HG02981 (cell line): ENCODE measurements around the gene SLC39A8.
"Not testable (repeated sequence)": the region's sequence is repeated elsewhere in the genome, so short reads cannot be mapped to it uniquely, and the experiment has no call there.

ENCODE experiments used
- ATAC-seq: cut with Tn5 transposase; IDR thresholded peaks from one replicate; pipeline ENCODE4 v1.9.1; 2021; ENCODE audit warnings: mild to moderate bottlenecking, moderate library complexity; ENCODE audit not compliant: unreplicated experiment

SLC39A8 gene

DNA sequence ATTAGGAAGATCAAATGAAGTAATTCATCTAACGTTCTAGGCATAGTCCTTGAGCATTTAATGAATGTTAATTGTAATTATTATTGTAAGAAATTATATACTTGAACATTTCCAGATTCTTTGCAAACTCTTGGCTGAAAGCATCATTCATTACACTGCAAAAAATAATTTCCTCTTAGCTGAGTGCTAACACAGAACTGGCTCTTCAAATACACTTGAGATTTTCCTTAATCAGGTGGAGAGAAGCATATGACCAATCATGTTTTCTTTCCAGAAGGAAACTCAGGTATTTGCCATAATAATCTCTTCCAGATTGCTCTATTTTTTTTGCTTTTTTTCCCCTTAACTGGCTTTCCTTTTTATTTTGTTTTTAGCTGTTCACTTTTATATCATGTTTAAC, 42.5 kb downstream of the SLC39A8 start:
- ATAC-seq, result no peak

DNA sequence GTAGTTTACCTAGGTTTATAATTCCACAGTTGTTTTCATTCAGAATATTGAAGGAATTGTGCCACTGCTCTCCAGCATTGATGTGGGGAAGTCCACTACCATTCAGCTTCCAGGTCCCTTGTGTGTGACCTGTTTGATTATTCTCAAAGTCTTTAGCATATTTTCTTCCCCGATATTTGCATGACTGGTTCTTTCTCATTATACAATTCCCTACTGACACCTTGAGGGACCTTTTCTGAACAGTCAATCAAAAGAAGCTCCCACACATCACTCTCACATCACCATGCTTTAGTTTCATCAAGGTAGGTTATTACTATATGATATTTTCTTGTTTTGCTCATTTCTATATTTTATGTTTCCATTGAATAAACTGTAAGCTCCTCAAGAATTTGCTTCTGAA, 44.1 kb downstream of the SLC39A8 start:
- no peak for ATAC-seq

DNA sequence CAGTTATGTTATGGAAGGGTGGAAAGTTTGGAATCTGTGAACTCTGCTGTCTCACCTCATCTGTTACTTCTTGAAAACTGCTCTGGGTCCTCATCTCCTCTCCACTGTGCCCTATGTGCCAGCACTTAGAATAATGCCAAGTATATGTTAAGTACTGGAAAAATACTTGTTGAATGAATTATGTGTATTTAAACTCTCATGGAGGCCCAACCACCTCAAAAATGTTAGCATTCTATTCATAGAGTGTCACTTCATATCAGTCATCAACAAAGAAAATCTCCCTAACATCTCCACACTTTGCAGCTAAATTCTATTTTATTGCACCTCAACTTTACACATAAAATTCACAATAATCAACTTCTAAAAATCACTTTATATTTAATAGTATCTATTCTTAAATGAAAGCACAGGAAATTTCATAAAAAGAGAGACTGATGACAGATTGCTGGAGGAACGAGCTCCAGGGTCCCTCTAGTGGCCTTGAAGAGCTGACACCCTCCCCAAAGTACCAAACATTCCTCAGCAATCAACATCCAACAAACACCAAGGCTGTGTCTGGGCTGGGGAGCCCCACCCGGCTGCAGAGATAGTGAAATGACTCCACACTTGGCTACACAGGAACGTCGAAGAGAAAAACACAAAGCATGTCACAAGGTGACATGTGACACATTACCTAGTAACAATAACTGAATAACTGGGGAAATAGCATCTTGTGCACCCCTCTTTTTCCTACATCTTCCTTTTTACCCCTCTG, 45.8 kb downstream of the SLC39A8 start:
- ATAC-seq, result peak; percentile 92

DNA sequence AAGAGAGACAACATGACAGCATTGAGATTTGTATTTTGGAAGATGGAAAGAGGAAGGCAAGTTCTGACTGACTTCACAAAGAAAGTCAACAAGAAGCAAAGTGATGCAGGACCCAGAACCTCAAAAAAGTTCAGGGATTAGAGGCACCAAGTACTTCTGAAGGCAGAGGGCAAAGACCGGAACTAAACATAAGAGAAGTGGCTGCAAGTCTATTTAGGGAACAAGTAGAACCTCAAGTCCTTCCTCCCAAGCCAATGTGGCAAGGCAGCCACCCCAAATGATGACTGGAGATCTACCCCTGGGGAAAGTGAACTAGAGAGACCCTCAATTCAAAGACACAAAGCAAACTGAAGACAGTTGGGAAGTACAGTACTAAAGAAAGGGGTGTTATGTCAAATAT, 46.6 kb downstream of the SLC39A8 start:
- no peak for ATAC-seq

DNA sequence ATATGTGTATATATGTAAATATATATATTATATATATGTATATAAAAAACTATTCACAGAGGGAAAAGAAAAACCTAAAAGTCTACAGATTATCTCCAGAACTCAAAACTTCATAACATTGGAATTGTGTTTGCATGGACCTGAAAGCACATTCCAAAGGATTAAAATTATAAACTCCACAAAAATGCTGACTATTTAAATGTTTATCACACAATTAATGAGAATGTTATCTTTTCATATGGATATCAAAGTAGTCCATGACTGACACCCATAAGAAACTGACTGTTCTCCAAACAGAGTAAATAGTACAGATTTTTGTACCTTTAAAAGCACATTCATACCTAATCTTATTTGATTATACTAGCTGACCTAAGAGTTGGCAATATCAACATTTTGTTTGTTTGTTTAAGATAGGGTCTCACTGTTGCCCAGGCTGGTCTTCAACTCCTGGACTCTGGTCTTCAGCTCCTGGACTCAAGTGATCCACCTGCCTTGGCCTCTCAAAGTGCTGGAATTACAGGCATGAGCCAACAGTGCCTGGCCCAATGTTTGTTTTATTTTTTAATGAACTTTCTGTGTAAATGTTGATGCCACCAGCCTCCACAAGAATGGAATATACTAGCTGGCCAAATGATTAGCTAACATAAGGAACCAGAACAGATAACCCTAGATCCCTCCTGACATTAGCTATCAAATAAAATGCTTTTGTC, 50.0 kb downstream of the SLC39A8 start:
- ATAC-seq, result no peak

DNA sequence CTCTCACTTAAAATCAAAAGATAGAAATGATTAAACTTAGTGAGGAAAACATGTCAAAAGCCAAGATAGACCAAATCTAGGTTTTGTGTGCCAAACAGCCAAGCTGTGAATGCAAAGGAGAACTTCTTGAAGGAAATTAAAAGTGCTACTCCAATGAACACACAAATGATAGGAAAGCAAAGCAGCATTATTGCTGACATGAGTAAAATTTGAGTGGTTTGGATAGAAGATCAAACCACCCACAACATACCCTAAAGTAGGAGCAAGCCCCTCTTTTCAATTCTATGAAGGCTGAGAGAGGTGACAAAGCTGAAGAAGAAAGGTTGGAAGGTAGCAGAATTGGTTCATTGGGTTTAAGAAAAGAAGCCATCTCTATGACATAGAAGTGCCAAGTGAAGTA, 56.8 kb downstream of the SLC39A8 start:
- no peak for ATAC-seq

DNA sequence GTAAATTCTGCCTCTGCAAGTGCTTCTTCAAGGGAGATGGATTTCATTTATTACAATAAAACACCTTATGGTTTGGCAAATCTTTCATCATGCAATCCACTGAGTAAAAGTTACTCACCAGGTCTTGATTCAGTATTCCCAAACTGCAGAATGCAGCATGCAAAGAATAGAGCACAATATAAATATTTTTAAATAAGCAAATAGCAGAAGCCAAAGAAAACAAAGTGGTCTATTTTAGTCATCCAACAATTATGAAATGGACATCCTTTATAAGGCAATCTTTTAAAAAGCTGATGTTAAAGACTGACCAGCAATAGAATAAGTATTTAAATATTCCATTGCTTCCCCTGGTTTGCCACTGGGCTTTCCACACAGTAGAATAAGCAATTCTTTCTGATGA, 59.5 kb downstream of the SLC39A8 start:
- no peak for ATAC-seq

DNA sequence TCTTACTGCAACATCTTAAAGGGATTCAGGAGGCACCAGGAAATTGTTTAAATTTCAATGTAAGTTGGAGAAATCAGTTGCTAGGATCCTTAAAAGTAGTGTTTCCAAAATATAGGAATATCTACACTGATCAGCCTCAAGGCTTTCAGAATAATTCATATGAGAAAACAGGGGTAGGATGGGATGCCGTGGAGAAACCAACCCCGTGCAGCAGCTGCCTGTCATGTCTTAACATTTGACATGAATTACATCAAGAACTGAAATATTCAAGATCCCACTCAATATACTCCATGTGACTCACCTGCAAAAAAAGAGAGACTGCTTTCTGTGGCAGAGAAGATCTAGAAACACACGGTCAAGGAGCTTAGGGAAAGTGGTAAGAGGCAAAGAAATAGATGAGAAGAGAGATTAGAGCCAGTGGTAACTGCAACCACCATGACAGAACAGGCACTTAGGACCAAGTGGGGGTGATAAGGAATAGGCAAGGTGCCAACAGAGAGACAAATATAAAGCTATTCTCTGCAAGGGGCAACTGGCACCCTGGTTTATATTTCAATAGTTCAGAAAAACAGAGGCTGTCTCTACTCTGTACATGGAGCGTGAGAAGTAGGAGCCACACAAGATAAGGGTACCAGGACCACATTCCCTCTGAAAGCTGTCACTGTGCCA, 64.0 kb downstream of the SLC39A8 start:
- no peak for ATAC-seq

DNA sequence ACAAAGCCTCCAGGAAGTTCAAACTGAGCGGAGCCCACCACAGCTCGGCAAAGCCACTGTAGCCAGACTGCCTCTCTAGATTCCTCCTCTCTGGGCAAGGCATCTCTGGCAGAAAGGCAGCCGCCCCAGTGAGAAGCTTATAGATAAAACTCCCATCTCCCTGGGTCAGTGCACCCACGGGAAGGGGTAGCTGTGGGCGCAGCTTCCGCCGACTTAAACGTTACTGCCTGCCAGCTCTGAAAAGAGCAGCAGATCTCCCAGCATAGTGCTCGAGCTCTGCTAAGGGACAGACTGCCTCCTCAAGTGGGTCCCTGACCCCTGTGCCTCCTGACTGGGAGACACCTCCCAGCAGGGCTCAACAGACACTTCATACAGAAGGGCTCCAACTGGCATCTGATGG, 72.0 kb downstream of the SLC39A8 start:
- not testable (repeated sequence) for ATAC-seq

DNA sequence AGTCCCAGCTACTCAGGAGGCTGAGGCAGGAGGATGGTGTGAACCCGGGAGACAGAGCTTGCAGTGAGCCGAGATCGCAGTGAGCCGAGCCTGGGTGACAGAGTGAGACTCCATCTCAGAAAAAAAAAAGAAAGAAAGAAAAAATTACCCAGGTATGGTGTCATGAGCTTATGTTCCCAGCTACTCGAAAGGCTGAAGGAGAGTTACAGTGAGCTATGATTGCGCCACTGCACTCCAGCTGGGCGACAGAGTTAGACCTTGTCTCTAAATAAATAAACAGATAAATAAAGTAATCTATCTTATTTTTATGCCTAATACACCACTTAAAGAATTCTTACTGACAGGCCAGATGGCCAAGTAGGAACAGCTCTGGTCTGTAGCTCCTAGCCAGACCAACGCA, 73.0 kb downstream of the SLC39A8 start:
- no peak for ATAC-seq

DNA sequence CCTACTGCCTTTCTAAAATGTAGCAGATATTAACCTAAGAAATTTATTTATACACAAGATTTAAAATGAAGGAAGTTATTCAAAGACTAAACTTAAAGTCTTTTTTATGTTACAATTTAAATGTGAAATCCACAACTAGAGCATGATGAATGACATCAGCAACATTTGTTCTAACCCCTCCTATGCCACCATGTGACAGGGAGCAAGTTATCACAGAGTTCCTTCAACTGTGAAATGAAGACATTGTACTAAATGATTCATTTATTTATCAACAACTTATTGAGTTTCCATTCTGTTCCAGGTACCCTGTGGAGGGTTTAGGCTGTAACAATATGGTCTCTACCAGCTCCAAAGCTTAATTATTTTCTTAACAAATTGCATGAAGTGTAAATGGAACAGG, 76.9 kb downstream of the SLC39A8 start:
- ATAC-seq, result no peak

DNA sequence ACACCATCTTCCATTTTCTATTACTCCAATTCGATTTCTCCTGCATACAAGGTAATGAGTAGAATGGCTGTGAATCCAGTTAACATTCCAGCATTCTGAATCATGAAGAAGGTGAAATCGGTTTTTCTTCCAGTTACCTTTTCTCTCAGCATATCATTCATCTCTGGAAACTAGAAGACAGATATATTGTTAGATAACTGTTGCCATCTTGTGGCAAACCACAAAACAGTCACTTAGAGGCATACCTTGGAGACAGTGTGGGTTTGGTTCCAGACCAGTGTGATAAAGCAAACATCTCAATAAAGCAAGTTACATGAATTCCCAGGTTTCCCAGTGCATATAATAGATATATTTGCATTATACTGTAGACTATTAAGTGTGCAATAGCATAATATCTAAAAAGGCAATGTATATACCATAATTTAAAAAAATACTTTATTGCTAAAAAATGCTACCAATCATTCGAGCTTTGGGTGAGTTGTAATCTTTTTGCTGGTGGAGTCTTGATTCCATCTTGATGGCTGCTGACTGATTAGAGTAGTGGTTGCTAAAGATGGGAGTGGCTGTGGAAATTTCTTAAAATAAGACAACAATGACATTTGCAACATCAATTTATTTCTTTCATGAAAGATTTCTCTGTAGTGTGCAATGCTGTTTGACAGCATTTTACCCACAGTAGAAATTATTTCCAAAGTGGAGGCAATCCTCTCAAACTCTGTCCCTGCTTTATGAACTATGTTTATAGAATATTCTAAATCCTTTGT, 82.1 kb downstream of the SLC39A8 start:
- peak; percentile 89 for ATAC-seq

DNA sequence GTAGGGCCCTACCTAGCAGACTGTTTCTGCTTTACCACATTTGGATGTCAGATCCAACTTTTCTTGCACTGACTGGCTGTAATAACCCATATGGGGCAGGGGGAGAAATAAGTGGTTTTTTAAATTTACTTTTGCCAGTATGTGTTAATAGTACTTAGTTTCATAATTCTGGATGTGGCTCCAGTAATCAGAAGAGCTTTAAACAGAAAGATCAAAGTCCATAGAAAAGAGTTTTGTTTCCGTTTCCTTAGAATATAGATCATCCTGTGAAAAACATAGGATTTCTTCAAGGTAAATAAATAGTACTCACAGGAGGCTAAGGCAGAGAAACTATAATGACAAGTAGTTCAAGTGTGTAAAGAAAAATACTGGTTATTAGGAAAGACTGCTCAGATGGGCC, 85.6 kb downstream of the SLC39A8 start:
- no peak for ATAC-seq

DNA sequence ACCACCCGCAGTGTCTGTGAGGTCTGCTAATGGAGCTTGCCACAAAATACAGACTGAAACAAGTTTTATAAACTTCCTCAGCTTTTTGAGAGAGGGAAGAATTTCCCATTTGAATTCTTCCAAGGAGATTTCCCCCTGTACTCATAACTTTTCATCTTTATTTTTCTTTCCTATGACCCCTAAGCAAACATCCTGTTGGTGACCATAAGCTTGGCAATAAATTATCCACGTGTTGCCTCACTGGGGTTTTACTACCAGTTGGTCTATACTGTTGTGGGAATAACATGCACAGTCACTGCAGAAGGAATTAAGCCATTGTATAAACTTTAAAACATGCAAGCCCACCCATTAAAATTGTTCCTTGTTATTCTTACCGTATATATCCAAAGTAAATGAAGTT, 86.2 kb downstream of the SLC39A8 start:
- no peak for ATAC-seq

DNA sequence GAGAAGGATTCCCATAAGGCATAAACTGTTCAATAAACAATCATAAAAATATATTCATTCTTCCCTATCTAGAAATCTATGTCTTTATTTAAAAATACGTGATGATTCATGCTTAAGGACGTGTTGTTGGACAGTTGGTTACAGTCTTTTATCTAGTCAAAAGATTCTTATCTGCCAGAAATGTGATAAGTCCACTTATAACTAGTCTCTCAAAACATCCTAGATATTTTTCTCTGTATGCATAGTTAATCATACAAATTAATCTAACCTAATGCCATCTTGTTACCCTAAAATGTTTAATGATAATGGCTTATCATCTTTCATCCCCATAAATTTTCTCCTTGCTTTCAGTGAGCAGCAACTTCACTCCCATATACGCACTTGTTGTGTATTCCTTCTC, 89.0 kb downstream of the SLC39A8 start:
- no peak for ATAC-seq

DNA sequence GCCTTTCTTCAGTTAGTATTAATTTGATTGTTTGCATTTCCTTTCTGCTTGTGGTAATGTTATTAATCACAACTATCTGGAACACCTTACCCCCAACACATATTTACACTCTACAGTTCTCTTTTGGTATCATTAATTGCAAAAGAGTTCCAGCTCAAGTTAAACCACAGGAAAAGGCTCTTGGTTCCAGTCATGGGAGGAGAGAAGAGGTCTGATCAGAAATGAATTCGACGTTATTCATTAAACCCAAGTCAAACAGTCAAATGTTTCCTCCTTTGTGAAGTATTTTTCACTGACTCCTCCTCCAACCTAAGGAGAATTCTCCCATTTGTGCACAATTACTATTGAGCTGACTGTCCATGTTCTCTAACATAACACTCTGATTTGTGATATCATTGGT, 91.4 kb downstream of the SLC39A8 start:
- no peak for ATAC-seq

DNA sequence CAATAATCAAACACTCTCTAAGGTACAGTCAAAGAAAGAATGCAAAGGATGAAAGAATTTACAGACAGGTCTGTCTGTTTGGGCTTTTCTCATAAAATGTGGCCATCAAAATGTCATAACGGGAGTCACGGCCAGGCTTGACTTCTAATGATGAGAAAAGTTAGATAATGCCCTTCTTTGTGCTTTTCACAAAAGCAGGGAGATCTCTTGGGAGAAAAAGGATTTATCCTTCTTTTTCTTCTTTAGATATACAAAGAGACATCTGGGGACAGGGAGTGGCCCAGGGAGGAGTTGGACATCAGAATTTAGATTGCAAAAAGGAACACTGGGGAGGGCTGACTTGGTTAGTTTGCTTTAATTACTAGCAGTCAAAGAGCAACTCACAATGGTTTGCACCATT, 93.1 kb downstream of the SLC39A8 start:
- no peak for ATAC-seq

DNA sequence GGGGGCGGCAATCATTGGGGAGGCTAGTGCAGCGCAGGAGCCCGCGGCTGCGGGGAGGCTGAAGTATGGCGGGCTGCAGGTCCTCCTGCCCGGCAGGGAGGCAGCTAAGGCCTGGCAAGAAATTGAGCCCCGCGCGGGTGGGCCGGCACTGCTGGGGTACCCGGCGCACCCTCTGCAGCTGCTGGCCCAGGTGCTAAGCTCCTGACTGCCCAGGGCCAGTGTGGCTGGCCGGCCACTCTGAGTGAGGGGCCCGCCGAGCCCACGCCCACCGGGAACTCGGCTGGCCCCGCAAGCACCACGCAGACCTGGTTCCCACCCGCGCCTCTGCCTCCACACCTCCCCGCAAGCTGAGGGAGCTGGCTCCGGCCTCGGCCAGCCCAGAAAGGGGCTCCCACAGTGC, 94.9 kb downstream of the SLC39A8 start:
- no peak for ATAC-seq

DNA sequence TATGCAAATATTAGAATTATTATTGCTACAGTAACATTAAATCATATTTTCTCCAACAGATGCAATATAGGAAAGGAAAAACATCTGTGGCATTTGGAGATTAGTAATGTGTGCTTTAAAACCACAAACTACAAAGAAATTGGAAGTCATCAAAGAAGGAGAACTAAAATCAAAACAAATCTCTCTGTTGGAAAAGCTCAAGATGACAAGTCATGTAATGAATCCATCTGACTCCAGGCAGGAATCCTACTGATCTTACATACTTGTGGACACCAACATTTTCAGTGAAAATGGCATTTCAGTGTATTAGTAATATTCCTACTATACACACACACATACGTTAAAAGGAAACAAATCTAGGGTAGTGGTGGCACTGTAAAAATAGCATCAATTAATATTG, 98.2 kb downstream of the SLC39A8 start:
- ATAC-seq, result no peak

DNA sequence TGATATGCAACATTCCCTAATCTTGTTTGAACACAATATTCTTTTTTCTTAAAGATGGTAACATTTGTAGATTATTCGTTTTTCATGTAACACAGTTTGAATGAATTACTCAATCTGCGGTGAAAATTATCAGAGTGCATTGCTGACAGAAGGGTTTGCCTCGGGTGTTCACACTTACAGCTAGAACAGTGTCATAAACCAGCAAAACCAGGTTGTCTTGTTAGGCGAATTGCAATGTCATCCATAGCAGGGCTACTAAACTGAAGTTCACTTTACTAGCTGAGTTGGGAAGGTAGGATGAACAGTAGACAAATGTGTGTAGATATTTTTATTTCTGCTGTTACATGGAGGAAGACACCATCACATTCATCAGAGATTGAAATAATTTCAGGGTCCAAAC, 98.9 kb downstream of the SLC39A8 start:
- ATAC-seq, result no peak

DNA sequence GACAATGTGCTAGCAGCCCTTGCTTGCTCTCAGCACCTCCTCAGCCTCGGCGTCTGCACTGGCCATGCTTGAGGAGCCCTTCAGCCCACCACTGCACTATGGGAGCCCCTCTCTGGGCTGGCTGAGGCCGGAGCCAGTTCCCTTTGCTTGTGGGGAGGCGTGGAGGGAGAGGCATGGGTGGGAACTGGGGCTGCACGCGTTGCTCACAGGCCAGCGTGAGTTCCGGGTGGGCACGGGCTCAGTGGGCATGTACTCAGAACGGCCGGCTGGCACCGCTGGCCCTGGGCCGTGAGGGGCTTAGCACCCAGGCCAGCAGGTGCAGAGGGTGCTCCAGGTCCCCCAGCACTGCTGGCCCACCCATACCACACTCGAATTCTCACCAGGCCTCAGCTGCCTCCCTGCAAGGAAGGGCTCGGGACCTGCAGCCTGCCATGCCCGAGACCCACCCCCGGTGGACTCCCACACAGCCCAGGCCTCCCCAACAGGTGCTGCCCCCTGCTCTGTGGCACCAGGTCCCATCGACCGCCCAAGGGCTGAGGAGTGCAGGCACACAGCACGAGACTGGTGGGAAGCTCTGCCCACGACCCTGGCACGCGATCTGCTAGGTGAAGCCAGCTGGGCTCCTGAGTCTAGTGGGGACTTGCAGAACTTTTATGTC, 100.3 kb downstream of the SLC39A8 start:
- no peak for ATAC-seq
